ENCODE results near the gene MYO1D. TPM values are rescaled to one million over a fixed set of nuclear protein-coding genes. Genes with fewer than 3 reads are reported as not detected.

Gene MYO1D
- total RNA-seq, 1 experiment from 2014 or later: 35.7 TPM

GRCh38 chr17:32520737-32521404 lies 356.1 kb downstream of the MYO1D start:
- Histone ChIP-seq H4K20me1 (ENCODE audit: insufficient read depth) (no peaks in the 10 kb centered on the region), H3K9me2 (ENCODE audit: insufficient read depth) (no peaks in the 10 kb centered on the region), H3K9me3 (ENCODE audit: control insufficient read depth in 1 of 2, insufficient read depth in 1 of 2, low read depth in 1 of 2, low read length in 2 of 2) (no peaks in the 10 kb centered on the region), H3K27ac (ENCODE audit: low read depth, low read length) (no peak overlapping the region), H3K4me3 (replicated peaks in 1 of 2; ENCODE audit: low read depth in 1 of 2, low read length in 2 of 2) (no peak overlapping the region), H3K4me2 (ENCODE audit: low read length) (no peak overlapping the region), H3K9ac (ENCODE audit: low read length) (no peak overlapping the region), H3K79me2 (ENCODE audit: insufficient read depth, low read length) (no peaks in the 10 kb centered on the region), H3K27me3 (ENCODE audit: insufficient read depth, low read length) (no peaks in the 10 kb centered on the region), H3K4me1 (ENCODE audit: control insufficient read depth in 1 of 2, insufficient read depth in 2 of 2, low read length in 2 of 2) (peaks cover 8 to 11% of the 10 kb centered on the region in 2 experiments), H3K36me3 (ENCODE audit: control insufficient read depth in 1 of 2, insufficient read depth in 2 of 2, low read length in 2 of 2) (no peaks in the 10 kb centered on the region), H2AFZ (ENCODE audit: low read depth, low read length, poor library complexity, severe bottlenecking) (no peak overlapping the region)
- intact Hi-C loops (cut with micrococcal nuclease): no loop called here
- ChIA-PET CTCF (no interaction called here), RAD21 (ENCODE audit: low non-redundant PET in 1 of 2, low total read pairs in 2 of 2, uncharacterized antibody in 2 of 2, unreplicated experiment in 2 of 2) (no interaction called here), POLR2A (no interaction called here)
- no peak for ATAC-seq
- TF ChIP-seq CTCF (IDR thresholded peaks at IDR 0.05 in 2 of 3, conservative IDR thresholded peaks at IDR 0.05 in 1 of 3; ENCODE audit: borderline replicate concordance in 1 of 3, insufficient read depth in 1 of 3, low read depth in 2 of 3, low read length in 2 of 3): no peak
- no peak for TF ChIP-seq TCF7L2 (IDR thresholded peaks at IDR 0.05; ENCODE audit: borderline replicate concordance, extremely low read depth, insufficient read depth, insufficient read length)
- TF ChIP-seq EZH2phosphoT487 (IDR thresholded peaks at IDR 0.05; ENCODE audit: borderline replicate concordance): no peak
- TF ChIP-seq EGR1 (IDR thresholded peaks at IDR 0.05; ENCODE audit: low read depth): no peak
- TF ChIP-seq MAX (IDR thresholded peaks at IDR 0.05): no peak
- no peak for TF ChIP-seq SP1 (IDR thresholded peaks at IDR 0.05; ENCODE audit: low read depth)
- TF ChIP-seq YY1 (IDR thresholded peaks at IDR 0.05; ENCODE audit: extremely low read depth, insufficient replicate concordance, low read depth, low read length): no peak
- TF ChIP-seq EZH2 (IDR thresholded peaks at IDR 0.05): no peak
- TF ChIP-seq POLR2AphosphoS5 (IDR thresholded peaks at IDR 0.05; ENCODE audit: low read depth, low read length): no peak
- TF ChIP-seq CEBPB (IDR thresholded peaks at IDR 0.05; ENCODE audit: low read depth): no peak
- no peak for TF ChIP-seq ZBTB33 (IDR thresholded peaks at IDR 0.05; ENCODE audit: extremely low read depth, insufficient replicate concordance, low read length)
- TF ChIP-seq POLR2A (IDR thresholded peaks at IDR 0.05; ENCODE audit: borderline replicate concordance, extremely low read depth, insufficient read depth, insufficient read length): no peak
- TF ChIP-seq REST (IDR thresholded peaks at IDR 0.05; ENCODE audit: low read depth): no peak
- BruUV-seq (replicated peaks): no TSS peak
- no peak for DNase-seq (ENCODE audit: low read depth, low spot score)

Measured in HCT116 (cell line).